ENCODE results near the gene GPR141.

DNA sequence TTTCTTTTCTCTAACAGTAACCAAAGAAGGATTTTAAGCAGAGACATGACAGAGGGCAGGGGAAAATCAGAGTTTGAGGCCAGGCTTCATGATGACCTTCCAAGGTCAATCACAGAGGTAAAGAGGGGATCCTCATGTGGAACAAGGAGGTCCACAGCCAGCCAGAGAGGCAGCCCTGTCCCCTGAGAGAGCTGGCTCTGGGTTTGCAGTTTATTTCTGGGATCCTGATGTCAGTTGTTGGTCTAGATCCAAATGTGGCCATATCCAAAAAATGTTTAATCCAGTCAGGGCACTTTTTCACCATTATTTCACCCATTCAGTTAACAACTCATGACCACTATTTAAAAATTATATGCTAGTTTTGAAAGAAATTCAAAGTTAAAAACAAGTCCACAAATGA is 45.6 kb downstream of the GPR141 start:
- TF ChIP-seq, protein P1, sequence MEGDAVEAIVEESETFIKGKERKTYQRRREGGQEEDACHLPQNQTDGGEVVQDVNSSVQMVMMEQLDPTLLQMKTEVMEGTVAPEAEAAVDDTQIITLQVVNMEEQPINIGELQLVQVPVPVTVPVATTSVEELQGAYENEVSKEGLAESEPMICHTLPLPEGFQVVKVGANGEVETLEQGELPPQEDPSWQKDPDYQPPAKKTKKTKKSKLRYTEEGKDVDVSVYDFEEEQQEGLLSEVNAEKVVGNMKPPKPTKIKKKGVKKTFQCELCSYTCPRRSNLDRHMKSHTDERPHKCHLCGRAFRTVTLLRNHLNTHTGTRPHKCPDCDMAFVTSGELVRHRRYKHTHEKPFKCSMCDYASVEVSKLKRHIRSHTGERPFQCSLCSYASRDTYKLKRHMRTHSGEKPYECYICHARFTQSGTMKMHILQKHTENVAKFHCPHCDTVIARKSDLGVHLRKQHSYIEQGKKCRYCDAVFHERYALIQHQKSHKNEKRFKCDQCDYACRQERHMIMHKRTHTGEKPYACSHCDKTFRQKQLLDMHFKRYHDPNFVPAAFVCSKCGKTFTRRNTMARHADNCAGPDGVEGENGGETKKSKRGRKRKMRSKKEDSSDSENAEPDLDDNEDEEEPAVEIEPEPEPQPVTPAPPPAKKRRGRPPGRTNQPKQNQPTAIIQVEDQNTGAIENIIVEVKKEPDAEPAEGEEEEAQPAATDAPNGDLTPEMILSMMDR (IDR thresholded peaks at IDR 0.05; ENCODE audit: borderline replicate concordance, extremely low read depth, low read length, poor library complexity, severe bottlenecking), result no peak
- no peak for TF ChIP-seq EZH2 (IDR thresholded peaks at IDR 0.05; ENCODE audit: borderline replicate concordance, low read depth, low read length, severe bottlenecking)

Data from DND-41 (cell line).